Neural progenitor cell (in vitro differentiated cells): ENCODE measurements around the gene CIB4. TPM values are rescaled to one million over a fixed set of nuclear protein-coding genes. Genes with fewer than 3 reads are reported as not detected.

ENCODE experiments used
- DNase-seq: peaks from one replicate; pipeline ENCODE4 v3.0.0-alpha.2; 2016; ENCODE audit warnings: low spot score
- H2AFZ ChIP-seq: fragments of 200-600 bp; sonication (generic); replicated peaks from 2 replicates; pipeline ENCODE4 v1.6.1; 2016; ENCODE audit warnings: antibody characterized with exemption
- H3F3A ChIP-seq: fragments of 200-600 bp; sonication (generic); 2 replicates; pipeline ENCODE4 v1.6.1; 2016; ENCODE audit warnings: antibody characterized with exemption, low read depth
- H3K27ac ChIP-seq: fragments of 200-600 bp; sonication (generic); 2 replicates; pipeline ENCODE4 v1.5.1; 2016; ENCODE audit warnings: mild to moderate bottlenecking
- H3K27me3 ChIP-seq: fragments of 200-600 bp; sonication (generic); 2 replicates; pipeline ENCODE4 v1.6.1; 2016; ENCODE audit warnings: mild to moderate bottlenecking, moderate library complexity
- H3K36me3 ChIP-seq: fragments of 200-600 bp; sonication (generic); 2 replicates; pipeline ENCODE4 v1.5.1; 2016
- H3K4me1 ChIP-seq: fragments of 200-600 bp; sonication (generic); 2 replicates; pipeline ENCODE4 v1.6.1; 2016; ENCODE audit warnings: mixed run types
- H3K4me2 ChIP-seq: fragments of 200-600 bp; sonication (generic); 2 replicates; pipeline ENCODE4 v1.6.1; 2016
- H3K4me3 ChIP-seq: fragments of 200-600 bp; sonication (generic); 2 replicates; pipeline ENCODE4 v1.5.1; 2016
- H3K79me2 ChIP-seq: fragments of 200-600 bp; sonication (generic); 2 replicates; pipeline ENCODE4 v1.6.1; 2016; ENCODE audit warnings: low read depth
- H3K9ac ChIP-seq: fragments of 200-600 bp; sonication (generic); 2 replicates; pipeline ENCODE4 v1.6.1; 2016
- H3K9me3 ChIP-seq: fragments of 200-600 bp; sonication (generic); 2 replicates; pipeline ENCODE4 v1.5.1; 2016; ENCODE audit warnings: low read depth
- H4K20me1 ChIP-seq: fragments of 200-600 bp; sonication (generic); 2 replicates; pipeline ENCODE4 v1.6.1; 2016; ENCODE audit warnings: low read depth
- H3K27ac Mint-ChIP-seq: 3 replicates; pipeline ENCODE4 v1.8.0; 2021; ENCODE audit warnings: mixed read lengths
- H3K27me3 Mint-ChIP-seq: 2 replicates; pipeline ENCODE4 v1.8.0; 2022; ENCODE audit warnings: low read depth, mild to moderate bottlenecking, inconsistent platforms, moderate library complexity, mixed read lengths; ENCODE audit not compliant: insufficient read depth
- H3K36me3 Mint-ChIP-seq: 3 replicates; pipeline ENCODE4 v1.8.0; 2021; ENCODE audit warnings: mixed read lengths
- H3K4me1 Mint-ChIP-seq: 3 replicates; pipeline ENCODE4 v1.8.0; 2021; ENCODE audit warnings: mixed read lengths
- H3K4me3 Mint-ChIP-seq: 3 replicates; pipeline ENCODE4 v1.8.0; 2021; ENCODE audit warnings: mild to moderate bottlenecking, moderate library complexity, mixed read lengths
- H3K9me3 Mint-ChIP-seq: 3 replicates; pipeline ENCODE4 v1.8.0; 2020; ENCODE audit warnings: mixed read lengths
- CTCF ChIP-seq: fragments of 200-600 bp; sonication (generic); IDR thresholded peaks from 2 replicates; pipeline ENCODE4 v1.5.1; 2017; ENCODE audit warnings: antibody characterized with exemption, mild to moderate bottlenecking
- EZH2 ChIP-seq: fragments of 200-600 bp; sonication (generic); IDR thresholded peaks from 2 replicates; pipeline ENCODE4 v1.6.1; 2017; ENCODE audit warnings: antibody characterized with exemption, mild to moderate bottlenecking, moderate library complexity
- EZH2phosphoT487 ChIP-seq: fragments of 200-600 bp; sonication (generic); IDR thresholded peaks from 2 replicates; pipeline ENCODE4 v1.6.1; 2017; ENCODE audit warnings: antibody characterized with exemption
- total RNA-seq: library from RNA; depleted of rRNA; stranded (reverse); fragments of >200 nt; gene quantifications from 2 replicates; pipeline ENCODE4 v1.2.3, GENCODE V29; 2015; ENCODE audit warnings: low replicate concordance

Gene CIB4
- total RNA-seq, 1 donor from 2014 or later, result not detected

GRCh38 chr2:26585100-26585499 lies 56.1 kb downstream of the CIB4 start:
- no peak overlapping the region for H2AFZ ChIP-seq
- TF ChIP-seq EZH2 (no peak), EZH2phosphoT487 (no peak), CTCF (no peak)
- H3K9me3 ChIP-seq, result no peaks in the 10 kb centered on the region
- no peak overlapping the region for H3K27ac Mint-ChIP-seq
- peaks cover 5% of the 10 kb centered on the region for H3K4me1 Mint-ChIP-seq
- no peak overlapping the region for H3K4me3 ChIP-seq
- no peaks in the 10 kb centered on the region for H4K20me1 ChIP-seq
- no peaks in the 10 kb centered on the region for H3K79me2 ChIP-seq
- H3K4me2 ChIP-seq, result no peak overlapping the region
- H3K27me3 ChIP-seq, result peaks cover 22% of the 10 kb centered on the region
- no peaks in the 10 kb centered on the region for H3K9me3 Mint-ChIP-seq
- no peaks in the 10 kb centered on the region for H3F3A ChIP-seq
- H3K27ac ChIP-seq, result no peak overlapping the region
- no peak for DNase-seq
- H3K4me1 ChIP-seq, result peaks cover 3% of the 10 kb centered on the region
- no peaks in the 10 kb centered on the region for H3K36me3 ChIP-seq
- H3K9ac ChIP-seq, result no peak overlapping the region
- H3K4me3 Mint-ChIP-seq, result no peak overlapping the region
- H3K36me3 Mint-ChIP-seq, result no peaks in the 10 kb centered on the region
- peaks cover 15% of the 10 kb centered on the region for H3K27me3 Mint-ChIP-seq

DNA sequence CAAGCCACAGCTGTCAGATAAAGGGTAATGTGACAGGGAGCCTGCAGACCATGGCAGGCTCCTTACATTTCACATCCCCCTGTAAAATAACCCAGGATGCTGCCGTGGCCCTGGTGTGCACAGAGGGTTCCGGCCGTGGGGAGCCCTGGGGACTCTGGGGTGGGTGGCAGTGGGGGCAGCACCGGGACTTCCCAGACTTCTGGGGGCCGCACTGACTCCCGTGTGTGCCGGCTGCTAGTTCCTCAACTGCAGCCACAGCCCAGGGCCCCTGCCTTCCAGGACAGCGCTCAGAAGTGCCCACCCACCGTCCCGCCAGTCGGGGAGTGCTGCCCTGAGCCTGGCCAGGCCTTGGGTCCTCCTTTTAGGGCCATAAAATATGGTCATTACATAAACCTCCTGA lies 56.5 kb downstream of the CIB4 start:
- Histone ChIP-seq H3K4me1 (peaks cover 3% of the 10 kb centered on the region), H3K27me3 (peaks cover 18% of the 10 kb centered on the region), H2AFZ (no peak overlapping the region), H3K36me3 (no peaks in the 10 kb centered on the region), H3K9ac (no peak overlapping the region), H3K4me3 (no peak overlapping the region), H3K79me2 (no peaks in the 10 kb centered on the region), H4K20me1 (no peaks in the 10 kb centered on the region), H3K9me3 (no peaks in the 10 kb centered on the region), H3F3A (no peaks in the 10 kb centered on the region), H3K4me2 (no peak overlapping the region), H3K27ac (no peak overlapping the region)
- no peaks in the 10 kb centered on the region for H3K36me3 Mint-ChIP-seq
- peaks cover 5% of the 10 kb centered on the region for H3K4me1 Mint-ChIP-seq
- H3K27me3 Mint-ChIP-seq, result peaks cover 15% of the 10 kb centered on the region
- H3K27ac Mint-ChIP-seq, result peak overlapping the region; percentile 60
- no peaks in the 10 kb centered on the region for H3K9me3 Mint-ChIP-seq
- H3K4me3 Mint-ChIP-seq, result no peak overlapping the region
- DNase-seq, result no peak
- TF ChIP-seq EZH2phosphoT487 (no peak), CTCF (no peak), EZH2 (no peak)

- H3K9me3 ChIP-seq, result no peaks in the 10 kb centered on the region
- H3K4me1 ChIP-seq, result peaks cover 3% of the 10 kb centered on the region
- H3K9ac ChIP-seq, result no peak overlapping the region
- H3K27me3 Mint-ChIP-seq, result peaks cover 15% of the 10 kb centered on the region
- H3K4me3 ChIP-seq, result no peak overlapping the region
- no peak overlapping the region for H3K27ac ChIP-seq
- no peaks in the 10 kb centered on the region for H3K36me3 Mint-ChIP-seq
- no peak overlapping the region for H2AFZ ChIP-seq
- DNase-seq, result no peak
- no peak for TF ChIP-seq EZH2phosphoT487
- TF ChIP-seq CTCF, result no peak
- no peak for TF ChIP-seq EZH2
- peak overlapping the region; percentile 60 for H3K27ac Mint-ChIP-seq
- no peaks in the 10 kb centered on the region for H4K20me1 ChIP-seq
- H3F3A ChIP-seq, result no peaks in the 10 kb centered on the region
- H3K4me3 Mint-ChIP-seq, result no peak overlapping the region
- no peak overlapping the region for H3K4me2 ChIP-seq
- no peaks in the 10 kb centered on the region for H3K79me2 ChIP-seq
- no peaks in the 10 kb centered on the region for H3K36me3 ChIP-seq
- H3K27me3 ChIP-seq, result peaks cover 18% of the 10 kb centered on the region
- H3K4me1 Mint-ChIP-seq, result peaks cover 5% of the 10 kb centered on the region
- no peaks in the 10 kb centered on the region for H3K9me3 Mint-ChIP-seq
These were observed 57.0 kb downstream of the CIB4 start for GRCh38 chr2:26584191-26584590.
